Adrenal gland (tissue), 12 donors: Measurements from ENCODE around the gene GRID1. TPM values are rescaled to one million over a fixed set of nuclear protein-coding genes. Genes with fewer than 3 reads are reported as not detected.

Source experiments
- DNase-seq, 7 donors: peaks; one replicate each; pipeline ENCODE4 v3.0.0-alpha.2; 2019 to 2020
- H3K27ac ChIP-seq, 5 donors: fragments of 200-600 bp; sonication (generic) in 4 of 5; 1 replicate in 3 of 5; 2 replicates in 2 of 5; pipeline versions ENCODE4 v1.5.1 to v1.8.0; 2016 to 2020; ENCODE audit warnings: mild to moderate bottlenecking in 1 of 5
- H3K27me3 ChIP-seq: fragments of 200-600 bp; 2 replicates; pipeline ENCODE4 v1.8.0; 2021
- H3K36me3 ChIP-seq, 2 donors: fragments of 200-600 bp; replicated peaks in 1 of 2; 1 replicate in 1 of 2; 2 replicates in 1 of 2; pipeline versions ENCODE4 v1.5.1 to v1.8.0; 2018 to 2022
- H3K4me1 ChIP-seq, 2 donors: fragments of 200-600 bp; replicated peaks in 1 of 2; 1 replicate in 1 of 2; 2 replicates in 1 of 2; pipeline versions ENCODE4 v1.5.1 to v1.8.0; 2018 to 2021
- H3K4me3 ChIP-seq, 4 donors: fragments of 200-600 bp; sonication (generic) in 3 of 4; one replicate each; pipeline ENCODE4 v1.5.1; 2016 to 2018
- H3K9me3 ChIP-seq, 3 donors: fragments of 200-600 bp; sonication (generic) in 1 of 3; replicated peaks in 1 of 3; 1 replicate in 2 of 3; 2 replicates in 1 of 3; pipeline versions ENCODE4 v1.5.1 to v1.8.0; 2016 to 2021
- CTCF ChIP-seq, 6 experiments: fragments of 450-650 bp in 4 of 6; fragments of 200-600 bp in 2 of 6; sonication (generic) in 1 of 6; IDR thresholded peaks; 1 replicate in 5 of 6; 2 replicates in 1 of 6; pipeline versions ENCODE4 v1.5.1 to v1.8.0; 2016 to 2021; ENCODE audit warnings: antibody characterized with exemption in 6 of 6, mild to moderate bottlenecking in 2 of 6, moderate library complexity in 1 of 6
- POLR2A ChIP-seq, 2 donors: fragments of 450-650 bp; IDR thresholded peaks; one replicate each; pipeline ENCODE4 v1.6.1; 2017; ENCODE audit warnings: antibody characterized with exemption in 2 of 2, mild to moderate bottlenecking in 2 of 2, moderate library complexity in 1 of 2
- WGBS, 4 donors: extraction: QIAGEN DNeasy Blood & Tissue Kit in 2 of 4; methylation state at CpG; one replicate each; pipeline versions ENCODE4 v1.1.5 to v1.1.7; 2013 to 2017; 5-methylcytosine and 5-hydroxymethylcytosine counted together
- intact Hi-C, 2 donors: fragments of 100-400 bp; cut with DNase I; formaldehyde crosslinking; loops; one replicate each; pipeline versions ENCODE4 v1.14.1 to v1.15.0; 2022 to 2023
- polyA plus RNA-seq, 3 donors: library from polyadenylated mRNA; stranded (reverse); fragments of 200-250 nt in 2 of 3; fragments of 350-450 nt in 1 of 3; fragmentation: Illumina TruSeq in 1 of 3; extraction: RNeasy Lipid Tissue Mini Kit (QIAGEN cat#74804) in 1 of 3; gene quantifications; one replicate each; pipeline ENCODE4 v1.2.3, GENCODE V29; 2013 to 2014
- total RNA-seq, 9 donors: library from RNA; depleted of rRNA in 4 of 9; stranded (reverse); fragments of >200 nt in 4 of 9; fragments of 120-200 nt in 1 of 9; fragmentation: NEBNext Ultra II Directional in 1 of 9; extraction: Animal tissue kit (Norgen Biotek cat#: 25700) in 1 of 9; gene quantifications; one replicate each; pipeline versions ENCODE4 v1.1.0 to v1.2.4, GENCODE V29; 2013 to 2023
- donor health status: healthy with polysubstance abuse.
- donor health status: Bipolar disorder and iron deficiency.
- donor health status: DM: yes; HTN: yes; CAD: no.
- donor health status: DM: no; HTN: no; CAD: no.
- donor health status: DM: no; HTN: no; CAD: no.
- donor health status: DM: yes; HTN: yes; CAD: no.

GRID1 gene
- total and polyA plus RNA-seq, 12 donors: 2.2 to 8.0 (median 4.1) TPM

DNA sequence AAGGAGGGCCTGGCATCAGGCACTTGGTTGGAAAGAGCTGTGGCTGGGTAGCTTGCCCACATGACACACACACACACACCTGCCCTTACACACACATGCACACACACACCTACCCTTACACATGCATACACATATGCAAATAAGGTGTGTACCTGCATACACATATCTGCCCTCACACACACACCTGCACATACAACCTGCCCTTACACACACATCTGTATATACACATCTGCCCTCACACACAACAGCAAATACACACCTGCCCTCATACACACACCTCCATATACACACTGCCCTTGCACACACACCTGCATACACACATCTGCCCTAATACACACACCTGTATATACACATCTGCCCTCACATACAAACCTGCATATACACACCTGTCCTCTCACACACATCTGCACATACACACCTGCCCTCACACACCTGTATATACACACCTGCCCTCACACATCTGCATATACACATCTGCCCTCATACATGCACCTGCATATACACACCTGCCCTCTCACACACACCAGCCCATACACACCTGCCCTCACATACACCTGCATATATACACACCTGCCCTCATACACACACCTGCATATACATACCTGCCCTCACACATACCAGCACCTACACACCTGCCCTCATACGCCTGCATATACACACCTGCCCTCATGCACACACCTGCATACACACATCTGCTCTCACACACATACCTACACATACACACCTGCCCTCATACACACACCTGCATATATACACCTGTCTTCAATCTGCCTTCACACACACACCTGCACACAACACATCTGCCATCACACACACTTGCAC is 82.9 kb downstream of the GRID1 start:
- Histone ChIP-seq H3K4me1 (no peaks in the 10 kb centered on the region), H3K27ac (no peak overlapping the region), H3K36me3 (no peaks in the 10 kb centered on the region), H3K4me3 (no peak overlapping the region), H3K9me3 (no peaks in the 10 kb centered on the region), H3K27me3 (no peaks in the 10 kb centered on the region)
- DNase-seq: peak in 2 of 7 donors; percentile 3 to 39
- no peak for TF ChIP-seq POLR2A (IDR thresholded peaks at IDR 0.05)
- TF ChIP-seq CTCF (IDR thresholded peaks at IDR 0.05): no peak
- intact Hi-C loops: no loop called here
- WGBS, 4 donors: 69 to 91% (median 77%) methylated on average over 1 of the region's 1 CpG

DNA sequence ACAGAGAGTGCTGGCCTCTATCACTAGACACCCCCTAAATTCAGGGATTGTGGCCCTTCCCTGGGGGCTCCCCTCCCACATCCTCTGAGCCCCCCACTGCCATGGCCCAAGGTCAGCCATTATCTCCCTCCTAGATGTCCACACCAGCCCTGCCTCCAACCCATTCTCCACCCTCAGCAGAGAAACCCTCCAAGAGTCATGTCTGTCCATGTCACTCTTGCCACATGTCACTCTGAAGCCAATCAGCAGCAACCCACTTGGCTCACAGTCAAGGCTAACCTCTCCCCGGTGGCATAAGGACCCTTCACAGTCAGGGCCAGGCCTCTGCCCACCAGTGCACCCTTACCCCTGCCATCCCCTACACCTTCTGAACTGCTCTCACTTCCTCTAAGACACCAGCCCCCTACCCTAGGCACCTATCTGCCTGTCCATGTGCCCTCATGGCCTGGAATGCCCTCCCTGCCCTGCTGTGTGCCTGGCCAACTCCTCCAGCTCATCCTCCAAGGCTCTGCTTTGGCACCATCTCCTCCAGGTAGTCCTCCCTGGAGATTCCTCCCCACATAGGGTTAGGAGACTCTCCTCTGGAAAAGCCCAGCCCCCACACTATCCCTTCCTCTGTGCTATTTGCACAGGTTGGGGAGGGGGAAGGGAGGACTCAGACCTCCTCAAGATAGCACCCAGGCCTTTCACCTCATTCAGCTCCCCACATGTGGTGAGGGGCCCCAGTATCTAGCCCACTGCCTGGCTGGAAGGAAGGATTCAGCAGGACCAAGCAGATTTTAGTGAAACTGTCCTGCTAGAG is 83.7 kb downstream of the GRID1 start:
- 47 to 63% (median 60%) methylated on average over 1 of the region's 1 CpG for WGBS, 4 donors

DNA sequence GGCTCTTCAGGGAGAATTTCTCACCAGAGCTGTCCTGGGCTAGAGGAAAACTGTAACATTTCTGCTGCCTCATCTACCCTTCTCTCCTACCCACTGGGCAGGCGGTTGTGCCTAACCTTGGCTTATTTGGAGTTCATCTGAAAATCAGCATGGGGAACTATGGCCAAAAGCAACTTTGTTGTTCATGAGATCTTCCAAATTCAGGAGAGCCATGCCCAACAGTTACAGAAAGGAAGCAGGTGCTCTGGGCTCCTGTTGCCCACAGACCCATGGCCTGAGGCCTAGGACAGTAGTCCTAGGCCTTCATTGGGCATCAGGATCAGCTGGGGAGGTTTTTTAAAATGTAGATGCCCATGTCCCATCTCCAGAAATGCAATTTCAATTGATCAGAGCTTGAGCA is 85.2 kb downstream of the GRID1 start:
- WGBS, 4 donors: 83 to 100% (median 98%) methylated on average over 1 of the region's 1 CpG
- peak in 1 of 7 donors; percentile 11 for DNase-seq
- Histone ChIP-seq H3K36me3 (no peaks in the 10 kb centered on the region), H3K4me3 (no peak overlapping the region), H3K27me3 (no peaks in the 10 kb centered on the region), H3K9me3 (no peaks in the 10 kb centered on the region), H3K4me1 (no peaks in the 10 kb centered on the region), H3K27ac (no peak overlapping the region)
- intact Hi-C loops: no loop called here
- TF ChIP-seq CTCF (IDR thresholded peaks at IDR 0.05): no peak
- no peak for TF ChIP-seq POLR2A (IDR thresholded peaks at IDR 0.05)

More for the DNA sequence above, 83.7 kb downstream of the GRID1 start:
- H3K4me1 ChIP-seq: no peaks in the 10 kb centered on the region
- peak in 2 of 7 donors; percentile 7 to 27 for DNase-seq
- H3K27ac ChIP-seq: no peak overlapping the region
- TF ChIP-seq POLR2A (IDR thresholded peaks at IDR 0.05) (no peak), CTCF (IDR thresholded peaks at IDR 0.05) (no peak)
- intact Hi-C loops: no loop called here
- H3K4me3 ChIP-seq: no peak overlapping the region
- no peaks in the 10 kb centered on the region for H3K9me3 ChIP-seq
- no peaks in the 10 kb centered on the region for H3K27me3 ChIP-seq
- H3K36me3 ChIP-seq: no peaks in the 10 kb centered on the region

DNA sequence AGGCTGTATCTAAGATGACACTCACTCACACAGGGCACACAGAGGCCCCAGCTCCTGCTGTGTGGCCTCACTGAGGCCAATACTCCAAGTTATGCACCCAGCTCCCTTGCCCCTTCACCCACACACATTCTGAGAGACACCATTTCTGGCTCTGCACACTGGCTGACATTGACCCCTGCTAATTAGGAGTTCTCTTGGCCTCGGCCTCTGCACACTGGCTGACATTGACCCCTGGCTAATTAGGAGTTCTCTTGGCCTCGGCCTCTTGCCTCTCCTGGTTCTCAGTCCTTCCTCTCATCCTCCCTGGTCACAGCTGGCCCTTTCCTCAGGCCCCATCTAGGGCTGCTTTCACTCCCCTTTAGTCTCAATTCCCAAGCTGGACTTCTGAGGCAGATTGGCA is 97.3 kb downstream of the GRID1 start:
- H3K9me3 ChIP-seq: no peaks in the 10 kb centered on the region
- H3K4me1 ChIP-seq: no peaks in the 10 kb centered on the region
- H3K27me3 ChIP-seq: no peaks in the 10 kb centered on the region
- no peak overlapping the region for H3K27ac ChIP-seq
- intact Hi-C loops: no loop called here
- H3K4me3 ChIP-seq: no peak overlapping the region
- DNase-seq: peak in 3 of 7 donors; percentile 1 to 45 (median 7)
- H3K36me3 ChIP-seq: no peaks in the 10 kb centered on the region
- 51 to 77% (median 69%) methylated on average over 2 of the region's 2 CpGs for WGBS, 4 donors
- TF ChIP-seq CTCF (IDR thresholded peaks at IDR 0.05): no peak
- TF ChIP-seq POLR2A (IDR thresholded peaks at IDR 0.05): no peak
